ENCODE measurements around the gene DNAJC4. TPM values are rescaled to one million over a fixed set of nuclear protein-coding genes. Genes with fewer than 3 reads are reported as not detected.

Gene DNAJC4
- total RNA-seq, 2 donors from 2014 or later: 55.8 to 63.8 TPM

GRCh38 chr11:64263021-64263946, 32.9 kb downstream of the DNAJC4 start:
- TF ChIP-seq, protein P1, sequence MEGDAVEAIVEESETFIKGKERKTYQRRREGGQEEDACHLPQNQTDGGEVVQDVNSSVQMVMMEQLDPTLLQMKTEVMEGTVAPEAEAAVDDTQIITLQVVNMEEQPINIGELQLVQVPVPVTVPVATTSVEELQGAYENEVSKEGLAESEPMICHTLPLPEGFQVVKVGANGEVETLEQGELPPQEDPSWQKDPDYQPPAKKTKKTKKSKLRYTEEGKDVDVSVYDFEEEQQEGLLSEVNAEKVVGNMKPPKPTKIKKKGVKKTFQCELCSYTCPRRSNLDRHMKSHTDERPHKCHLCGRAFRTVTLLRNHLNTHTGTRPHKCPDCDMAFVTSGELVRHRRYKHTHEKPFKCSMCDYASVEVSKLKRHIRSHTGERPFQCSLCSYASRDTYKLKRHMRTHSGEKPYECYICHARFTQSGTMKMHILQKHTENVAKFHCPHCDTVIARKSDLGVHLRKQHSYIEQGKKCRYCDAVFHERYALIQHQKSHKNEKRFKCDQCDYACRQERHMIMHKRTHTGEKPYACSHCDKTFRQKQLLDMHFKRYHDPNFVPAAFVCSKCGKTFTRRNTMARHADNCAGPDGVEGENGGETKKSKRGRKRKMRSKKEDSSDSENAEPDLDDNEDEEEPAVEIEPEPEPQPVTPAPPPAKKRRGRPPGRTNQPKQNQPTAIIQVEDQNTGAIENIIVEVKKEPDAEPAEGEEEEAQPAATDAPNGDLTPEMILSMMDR (IDR thresholded peaks at IDR 0.05): no peak
- TF ChIP-seq POLR2AphosphoS5 (IDR thresholded peaks at IDR 0.05): no peak
- no peak for TF ChIP-seq POLR2A (IDR thresholded peaks at IDR 0.05)
- Histone ChIP-seq H3K27me3 (replicated peaks; ENCODE audit: insufficient read depth) (no peaks in the 10 kb centered on the region), H3K4me1 (replicated peaks) (no peaks in the 10 kb centered on the region), H3K9me3 (no peaks in the 10 kb centered on the region), H3K27ac (no peak overlapping the region), H3K4me3 (no peak overlapping the region), H3K36me3 (peaks cover 0 to 18% of the 10 kb centered on the region in 2 donors)
- no peak for DNase-seq (ENCODE audit: low spot score)
- 86% methylated on average over 29 of the region's 29 CpGs for WGBS
- intact Hi-C loops (cut with DNase I): no loop called here

DNA sequence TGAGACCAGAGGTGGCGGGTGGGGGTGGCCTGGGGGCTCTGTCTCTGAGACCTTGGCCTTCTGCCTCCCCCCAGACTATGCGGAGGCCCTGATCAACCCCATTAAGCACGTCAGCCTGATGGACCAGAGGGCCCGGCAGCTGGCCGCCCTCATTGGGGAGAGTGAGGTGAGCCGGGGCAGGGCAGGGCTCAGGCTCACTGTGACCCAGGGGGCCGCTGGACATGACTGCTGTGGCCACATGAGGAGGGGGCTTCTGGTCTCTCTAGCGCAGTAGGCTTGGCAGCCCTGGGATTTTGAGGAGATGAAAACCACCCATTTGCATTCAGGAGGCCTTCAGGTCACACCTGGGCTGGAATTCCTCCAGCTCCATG, 33.6 kb downstream of the DNAJC4 start:
- 90% methylated on average over 8 of the region's 8 CpGs for WGBS

DNA sequence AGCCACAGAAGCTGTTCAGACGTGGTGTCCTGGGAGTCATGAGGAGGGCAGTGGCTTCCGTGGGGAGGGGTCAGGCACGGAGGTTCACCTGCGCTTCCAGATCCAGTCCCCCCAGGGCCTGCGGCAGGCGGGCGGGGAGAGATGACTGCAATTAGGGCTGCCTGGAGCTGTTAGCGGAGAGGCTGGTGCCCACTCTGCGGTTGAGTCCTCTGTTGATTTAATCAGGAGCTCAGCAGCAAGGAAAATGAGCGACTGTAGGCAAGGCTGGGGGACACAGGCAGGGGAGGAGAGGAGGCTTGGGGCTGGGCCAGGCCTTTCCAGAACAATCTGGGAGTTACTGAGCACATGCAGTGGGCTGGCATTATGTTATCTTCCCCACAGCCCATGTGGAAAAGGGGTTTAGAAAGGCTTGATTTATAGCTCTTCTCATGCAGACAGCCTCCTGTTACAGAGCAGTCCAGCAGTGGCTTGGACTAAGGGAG, 34.1 kb downstream of the DNAJC4 start:
- TF ChIP-seq POLR2A (IDR thresholded peaks at IDR 0.05): no peak
- no peak for TF ChIP-seq POLR2AphosphoS5 (IDR thresholded peaks at IDR 0.05)
- TF ChIP-seq, protein P1 (IDR thresholded peaks at IDR 0.05): no peak

More for the DNA sequence above, 33.6 kb downstream of the DNAJC4 start:
- peaks cover 0 to 11% of the 10 kb centered on the region in 2 donors for H3K36me3 ChIP-seq
- DNase-seq (ENCODE audit: low spot score): no peak
- no peak overlapping the region for H3K27ac ChIP-seq
- TF ChIP-seq POLR2AphosphoS5 (IDR thresholded peaks at IDR 0.05) (no peak), POLR2A (IDR thresholded peaks at IDR 0.05) (no peak)
- TF ChIP-seq, protein P1 (IDR thresholded peaks at IDR 0.05): no peak
- H3K4me1 ChIP-seq (replicated peaks): peaks cover 6% of the 10 kb centered on the region
- intact Hi-C loops (cut with DNase I): no loop called here
- no peaks in the 10 kb centered on the region for H3K27me3 ChIP-seq (replicated peaks; ENCODE audit: insufficient read depth)
- H3K9me3 ChIP-seq: no peaks in the 10 kb centered on the region
- H3K4me3 ChIP-seq: no peak overlapping the region

DNA sequence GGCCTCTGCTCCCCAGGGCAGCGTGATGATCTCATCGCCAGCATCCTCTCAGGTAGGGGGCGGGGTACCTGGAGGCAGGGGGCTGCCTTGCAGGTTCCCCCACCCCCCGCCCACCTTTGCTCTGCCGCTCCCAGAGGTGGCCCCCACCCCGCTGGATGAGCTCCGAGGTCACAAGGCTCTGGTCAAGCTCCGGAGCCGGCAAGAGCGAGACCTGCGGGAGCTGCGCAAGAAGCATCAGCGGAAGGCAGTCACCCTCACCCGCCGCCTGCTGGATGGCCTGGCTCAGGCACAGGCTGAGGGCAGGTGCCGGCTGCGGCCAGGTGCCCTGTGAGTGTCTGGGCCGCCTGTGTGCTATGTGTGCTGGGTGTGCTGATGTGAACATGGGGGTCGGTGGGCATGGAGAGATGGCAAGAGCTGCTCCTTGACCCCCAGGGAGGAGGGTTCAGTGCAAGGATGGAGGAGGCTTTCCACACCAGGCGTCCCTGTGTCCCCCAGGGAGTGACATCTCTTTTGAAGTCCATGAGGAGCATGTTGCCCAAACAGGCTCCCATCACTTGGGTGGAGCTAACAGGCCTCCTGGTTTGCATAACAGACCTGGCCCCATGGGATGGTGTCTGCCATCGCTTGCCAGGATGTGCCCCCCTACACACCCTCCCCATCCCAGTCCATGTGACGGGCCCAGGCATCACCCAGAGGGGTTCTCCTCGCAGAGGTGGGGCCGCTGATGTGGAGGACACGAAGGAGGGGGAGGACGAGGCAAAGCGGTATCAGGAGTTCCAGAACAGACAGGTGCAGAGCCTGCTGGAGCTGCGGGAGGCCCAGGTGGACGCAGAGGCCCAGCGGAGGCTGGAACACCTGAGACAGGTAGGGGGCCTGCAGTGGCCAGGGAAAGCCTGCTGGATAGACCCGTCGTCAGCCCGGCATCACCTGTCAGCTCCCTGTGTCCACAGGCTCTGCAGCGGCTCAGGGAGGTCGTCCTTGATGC, 35.1 kb downstream of the DNAJC4 start:
- intact Hi-C loops (cut with DNase I): no loop called here
- TF ChIP-seq, protein P1 (IDR thresholded peaks at IDR 0.05): no peak
- TF ChIP-seq POLR2A (IDR thresholded peaks at IDR 0.05): no peak
- no peak for TF ChIP-seq POLR2AphosphoS5 (IDR thresholded peaks at IDR 0.05)
- Histone ChIP-seq H3K27ac (no peak overlapping the region), H3K4me1 (replicated peaks) (peaks cover 8% of the 10 kb centered on the region), H3K36me3 (peaks cover 0 to 7% of the 10 kb centered on the region in 2 donors), H3K4me3 (no peak overlapping the region), H3K27me3 (replicated peaks; ENCODE audit: insufficient read depth) (no peaks in the 10 kb centered on the region), H3K9me3 (no peaks in the 10 kb centered on the region)
- no peak for DNase-seq (ENCODE audit: low spot score)
- 94% methylated on average over 34 of the region's 35 CpGs for WGBS

More for the DNA sequence above, 34.1 kb downstream of the DNAJC4 start:
- H3K9me3 ChIP-seq: no peaks in the 10 kb centered on the region
- H3K36me3 ChIP-seq: peaks cover 0 to 7% of the 10 kb centered on the region in 2 donors
- intact Hi-C loops (cut with DNase I): no loop called here
- no peaks in the 10 kb centered on the region for H3K27me3 ChIP-seq (replicated peaks; ENCODE audit: insufficient read depth)
- peaks cover 8% of the 10 kb centered on the region for H3K4me1 ChIP-seq (replicated peaks)
- WGBS: 80% methylated on average over 10 of the region's 10 CpGs
- no peak for DNase-seq (ENCODE audit: low spot score)
- H3K4me3 ChIP-seq: no peak overlapping the region
- no peak overlapping the region for H3K27ac ChIP-seq

All from prostate gland (tissue), 2 donors.